Right lobe of liver (tissue), 4 donors: Measurements from ENCODE around the gene CAPNS2.

ENCODE experiments used
- CTCF ChIP-seq, 4 donors: fragments of 200-600 bp in 3 of 4; fragments of 450-650 bp in 1 of 4; IDR thresholded peaks; one replicate each; pipeline versions ENCODE4 v1.5.1 to v1.8.0; 2016 to 2022; ENCODE audit warnings: antibody characterized with exemption in 4 of 4, mild to moderate bottlenecking in 2 of 4
- POLR2A ChIP-seq: fragments of 450-650 bp; IDR thresholded peaks from one replicate; pipeline ENCODE4 v1.6.1; 2017; ENCODE audit warnings: antibody characterized with exemption, mild to moderate bottlenecking
- donor health status: DM: no; HTN: no; CAD: no.
- donor health status: DM: no; HTN: no; CAD: no.
- donor health status: DM: no; HTN: yes; CAD: no.

- TF ChIP-seq CTCF (IDR thresholded peaks at IDR 0.05) (no peak), POLR2A (no peak)
Observed at GRCh38 chr16:55615071-55615470, 48.6 kb downstream of the CAPNS2 start.
